Measurements from ENCODE around the gene MXRA7.

DNA sequence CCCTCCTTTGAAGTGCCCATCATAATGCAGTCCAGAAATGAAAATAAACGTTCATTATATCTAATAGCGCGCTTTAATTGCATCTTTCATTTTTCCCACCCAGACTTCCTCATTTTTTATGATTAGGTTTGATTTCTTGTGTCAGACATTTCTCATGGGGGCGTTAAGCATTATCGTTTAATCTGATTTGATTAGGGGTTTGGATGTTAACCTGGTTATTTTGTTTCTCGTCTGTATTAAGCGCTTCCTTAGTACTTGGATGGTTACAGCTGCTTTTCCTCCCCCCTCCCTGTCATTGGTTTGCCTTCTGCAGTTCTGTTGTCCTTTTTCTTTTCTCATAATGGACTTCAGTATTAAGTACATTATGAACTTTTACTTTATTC is 27.7 kb upstream of the MXRA7 start:
- TF ChIP-seq CTCF (IDR thresholded peaks at IDR 0.05) (no peak), POLR2A (IDR thresholded peaks at IDR 0.05) (no peak), EP300 (IDR thresholded peaks at IDR 0.05; ENCODE audit: low read depth) (no peak), POLR2AphosphoS5 (IDR thresholded peaks at IDR 0.05) (no peak)

Measured in transverse colon (tissue), 4 donors.